K562 treated with DMSO at 1 percent for 48 hours (cell line): Measurements from ENCODE around the gene KHDRBS1. TPM values are rescaled to one million over a fixed set of nuclear protein-coding genes. Genes with fewer than 3 reads are reported as not detected.

Source experiments
- total RNA-seq: library from RNA; unstranded; fragments of 300-600 nt; gene quantifications from 2 replicates; pipeline ENCODE4 v1.2.3, GENCODE V29; 2022; ENCODE audit warnings: low replicate concordance; ENCODE audit errors: extremely low read depth

KHDRBS1 gene, protein sequence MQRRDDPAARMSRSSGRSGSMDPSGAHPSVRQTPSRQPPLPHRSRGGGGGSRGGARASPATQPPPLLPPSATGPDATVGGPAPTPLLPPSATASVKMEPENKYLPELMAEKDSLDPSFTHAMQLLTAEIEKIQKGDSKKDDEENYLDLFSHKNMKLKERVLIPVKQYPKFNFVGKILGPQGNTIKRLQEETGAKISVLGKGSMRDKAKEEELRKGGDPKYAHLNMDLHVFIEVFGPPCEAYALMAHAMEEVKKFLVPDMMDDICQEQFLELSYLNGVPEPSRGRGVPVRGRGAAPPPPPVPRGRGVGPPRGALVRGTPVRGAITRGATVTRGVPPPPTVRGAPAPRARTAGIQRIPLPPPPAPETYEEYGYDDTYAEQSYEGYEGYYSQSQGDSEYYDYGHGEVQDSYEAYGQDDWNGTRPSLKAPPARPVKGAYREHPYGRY
- not detected in 2 replicates for total RNA-seq

DNA sequence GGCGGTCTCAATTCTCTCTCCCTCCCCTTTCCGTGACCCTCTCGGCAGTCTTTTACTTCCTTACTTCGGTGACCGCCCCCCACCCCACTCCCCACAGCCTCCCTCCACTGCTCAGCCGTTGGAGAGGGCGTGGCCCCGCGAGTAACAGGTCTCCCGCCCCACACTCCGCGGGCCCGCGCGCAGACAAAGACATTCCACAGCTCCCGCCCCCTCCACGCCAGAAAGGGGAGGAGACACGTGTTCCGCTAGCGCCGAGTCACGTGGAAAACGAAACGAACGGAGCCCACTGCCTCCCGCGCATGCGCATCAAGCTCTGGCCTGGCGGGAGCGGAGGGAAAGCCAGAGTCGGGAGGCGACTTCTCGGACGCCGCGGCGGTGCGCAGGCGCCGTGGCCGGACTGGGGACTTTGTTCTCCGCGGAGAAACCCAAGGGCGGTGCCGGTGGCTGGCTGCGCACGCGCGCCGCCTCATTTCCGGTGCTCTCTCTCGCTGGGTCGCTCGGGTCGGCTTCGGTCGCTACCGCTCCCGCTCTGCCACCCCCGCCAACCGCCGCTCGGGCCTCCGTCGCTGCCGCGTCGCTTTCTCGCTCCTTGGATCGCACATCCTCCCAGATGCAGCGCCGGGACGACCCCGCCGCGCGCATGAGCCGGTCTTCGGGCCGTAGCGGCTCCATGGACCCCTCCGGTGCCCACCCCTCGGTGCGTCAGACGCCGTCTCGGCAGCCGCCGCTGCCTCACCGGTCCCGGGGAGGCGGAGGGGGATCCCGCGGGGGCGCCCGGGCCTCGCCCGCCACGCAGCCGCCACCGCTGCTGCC lies at the start of gene KHDRBS1:
TSS of gene KHDRBS1 (plus strand) at position 483 of the 813 bp plus-strand sequence. CDS start at position 611, 128 bp downstream.

DNA sequence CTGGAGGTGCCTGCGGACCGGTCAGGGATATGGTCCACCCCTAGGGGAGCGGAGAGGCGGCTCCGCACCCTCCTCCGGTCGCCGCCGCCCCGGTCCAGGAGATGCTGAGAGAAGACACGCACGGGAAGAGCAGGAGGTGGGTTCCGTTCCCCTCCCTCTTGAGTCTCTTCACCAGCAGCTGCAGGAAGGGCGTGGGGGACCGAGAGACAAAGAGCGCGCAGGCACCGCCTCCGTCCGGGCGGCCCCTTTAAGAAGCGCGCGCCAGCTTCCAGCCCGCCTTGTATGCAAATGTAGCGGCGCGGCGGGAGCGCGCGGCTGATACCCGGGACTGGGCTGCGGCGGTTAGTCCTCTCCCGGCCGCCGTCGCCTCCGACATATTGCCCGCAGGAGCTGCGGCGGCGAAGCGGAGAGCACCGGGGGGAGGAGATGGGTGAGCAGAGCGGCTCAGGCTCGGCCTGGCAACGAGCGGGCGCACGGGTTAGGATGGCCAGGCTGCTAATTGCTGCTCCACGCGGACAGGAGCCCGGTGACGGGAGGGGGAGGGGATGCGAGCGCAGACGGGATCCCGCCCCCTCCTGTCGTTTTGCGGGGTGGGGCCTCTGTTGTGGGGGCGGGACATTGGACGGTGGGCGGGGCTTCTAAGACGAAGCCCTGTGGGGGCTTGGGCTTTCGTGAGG lies 59.1 kb downstream of the KHDRBS1 start, which contains the start of gene TMEM39B:
TSS of gene TMEM39B (plus strand) at position 318 of the 677 bp plus-strand sequence. CDS start at position 427, 109 bp downstream.

Other genes starting within 250 kb of the KHDRBS1 start
- not detected in 2 replicates for gene ADGRB2, start 249.5 kb upstream of the KHDRBS1 start, total RNA-seq
- gene SPOCD1, start 197.8 kb upstream of the KHDRBS1 start, total RNA-seq, result not detected in 2 replicates
- gene PTP4A2, start 75.5 kb upstream of the KHDRBS1 start, total RNA-seq, result 1,669 TPM in 1 of 2 replicates, not detected in the other
- not detected in 2 replicates for gene TMEM39B, start 59.1 kb downstream of the KHDRBS1 start, total RNA-seq
- gene KPNA6, start 94.2 kb downstream of the KHDRBS1 start, total RNA-seq, result not detected in 2 replicates
- not detected in 2 replicates for gene TXLNA, start 165.8 kb downstream of the KHDRBS1 start, total RNA-seq
- gene CCDC28B, start 186.7 kb downstream of the KHDRBS1 start, total RNA-seq, result not detected in 2 replicates
- gene IQCC, start 191.8 kb downstream of the KHDRBS1 start, total RNA-seq, result not detected in 2 replicates
- gene DCDC2B, start 195.2 kb downstream of the KHDRBS1 start, total RNA-seq, result not detected in 2 replicates
- not detected in 2 replicates for gene TMEM234, start 208.5 kb downstream of the KHDRBS1 start, total RNA-seq
- gene EIF3I, start 208.5 kb downstream of the KHDRBS1 start, total RNA-seq, result not detected in 2 replicates
- not detected in 2 replicates for gene FAM167B, start 233.4 kb downstream of the KHDRBS1 start, total RNA-seq
- not detected in 2 replicates for gene LCK, start 237.4 kb downstream of the KHDRBS1 start, total RNA-seq